Measurements from ENCODE around the gene ZSCAN1. TPM values are rescaled to one million over a fixed set of nuclear protein-coding genes. Genes with fewer than 3 reads are reported as not detected.

Gene ZSCAN1
- total RNA-seq, 1 donor from 2014 or later, result 0.67 TPM

- no peak for TF ChIP-seq EZH2 (IDR thresholded peaks at IDR 0.05)
- TF ChIP-seq EZH2phosphoT487 (IDR thresholded peaks at IDR 0.05), result no peak
- no peak for TF ChIP-seq CTCF (IDR thresholded peaks at IDR 0.05)
- H3K27me3 Mint-ChIP-seq (ENCODE audit: insufficient read depth, low read depth), result peaks cover 4% of the 10 kb centered on the region
- H3K4me1 Mint-ChIP-seq, result peaks cover 2% of the 10 kb centered on the region
- Histone ChIP-seq H3K27me3 (peaks cover 12% of the 10 kb centered on the region), H3K36me3 (no peaks in the 10 kb centered on the region), H3K4me2 (peak overlapping the region; percentile 42), H3K4me1 (peaks cover 14% of the 10 kb centered on the region), H3K27ac (no peak overlapping the region), H4K20me1 (ENCODE audit: low read depth) (no peaks in the 10 kb centered on the region), H2AFZ (replicated peaks) (peak overlapping the region; percentile 18), H3K4me3 (no peak overlapping the region), H3K9me3 (ENCODE audit: low read depth) (no peaks in the 10 kb centered on the region), H3K79me2 (ENCODE audit: low read depth) (no peaks in the 10 kb centered on the region), H3F3A (ENCODE audit: low read depth) (peaks cover 22% of the 10 kb centered on the region), H3K9ac (no peak overlapping the region)
- H3K9me3 Mint-ChIP-seq, result peaks cover 56% of the 10 kb centered on the region
- H3K4me3 Mint-ChIP-seq, result no peak overlapping the region
- H3K27ac Mint-ChIP-seq, result no peak overlapping the region
- DNase-seq (ENCODE audit: low spot score), result peak; percentile 23
- peaks cover 12% of the 10 kb centered on the region for H3K36me3 Mint-ChIP-seq
Measured at GRCh38 chr19:58038688-58039204, 4.9 kb downstream of the ZSCAN1 start.

GRCh38 chr19:58040751-58041525 lies 7.1 kb downstream of the ZSCAN1 start:
- no peak overlapping the region for H3K4me3 ChIP-seq
- H3K4me1 ChIP-seq, result peaks cover 14% of the 10 kb centered on the region
- TF ChIP-seq EZH2phosphoT487 (IDR thresholded peaks at IDR 0.05) (no peak), EZH2 (IDR thresholded peaks at IDR 0.05) (no peak), CTCF (IDR thresholded peaks at IDR 0.05) (no peak)
- no peaks in the 10 kb centered on the region for H3K79me2 ChIP-seq (ENCODE audit: low read depth)
- peaks cover 58% of the 10 kb centered on the region for H3K9me3 Mint-ChIP-seq
- no peak overlapping the region for H3K4me2 ChIP-seq
- H4K20me1 ChIP-seq (ENCODE audit: low read depth), result no peaks in the 10 kb centered on the region
- H3K27ac ChIP-seq, result no peak overlapping the region
- H3K36me3 ChIP-seq, result no peaks in the 10 kb centered on the region
- H2AFZ ChIP-seq (replicated peaks), result no peak overlapping the region
- H3K27me3 Mint-ChIP-seq (ENCODE audit: insufficient read depth, low read depth), result no peaks in the 10 kb centered on the region
- no peaks in the 10 kb centered on the region for H3K4me1 Mint-ChIP-seq
- H3K4me3 Mint-ChIP-seq, result no peak overlapping the region
- no peak overlapping the region for H3K27ac Mint-ChIP-seq
- no peak for DNase-seq (ENCODE audit: low spot score)
- peaks cover 4% of the 10 kb centered on the region for H3K36me3 Mint-ChIP-seq
- H3F3A ChIP-seq (ENCODE audit: low read depth), result peaks cover 11% of the 10 kb centered on the region
- no peak overlapping the region for H3K9ac ChIP-seq
- no peaks in the 10 kb centered on the region for H3K9me3 ChIP-seq (ENCODE audit: low read depth)
- H3K27me3 ChIP-seq, result peaks cover 12% of the 10 kb centered on the region

- Histone ChIP-seq H3F3A (ENCODE audit: low read depth) (peaks cover 9% of the 10 kb centered on the region), H3K4me2 (no peak overlapping the region), H3K4me1 (peaks cover 14% of the 10 kb centered on the region), H3K79me2 (ENCODE audit: low read depth) (no peaks in the 10 kb centered on the region), H3K36me3 (no peaks in the 10 kb centered on the region), H2AFZ (replicated peaks) (no peak overlapping the region), H3K27me3 (peaks cover 12% of the 10 kb centered on the region), H3K9ac (no peak overlapping the region), H4K20me1 (ENCODE audit: low read depth) (no peaks in the 10 kb centered on the region), H3K4me3 (no peak overlapping the region), H3K27ac (no peak overlapping the region), H3K9me3 (ENCODE audit: low read depth) (no peaks in the 10 kb centered on the region)
- peaks cover 6% of the 10 kb centered on the region for H3K36me3 Mint-ChIP-seq
- peaks cover 59% of the 10 kb centered on the region for H3K9me3 Mint-ChIP-seq
- no peak overlapping the region for H3K4me3 Mint-ChIP-seq
- TF ChIP-seq EZH2phosphoT487 (IDR thresholded peaks at IDR 0.05) (no peak), CTCF (IDR thresholded peaks at IDR 0.05) (peak; percentile 46)
- H3K27me3 Mint-ChIP-seq (ENCODE audit: insufficient read depth, low read depth), result peaks cover 5% of the 10 kb centered on the region
- no peaks in the 10 kb centered on the region for H3K4me1 Mint-ChIP-seq
- DNase-seq (ENCODE audit: low spot score), result peak; percentile 51
- H3K27ac Mint-ChIP-seq, result no peak overlapping the region
Measured at GRCh38 chr19:58042495-58043340, 8.9 kb downstream of the ZSCAN1 start.

Data from neural progenitor cell (in vitro differentiated cells).